ENCODE results near the gene PTPN23.
A peak's percentile ranks its signal among the peaks of the same experiment; 100 is the strongest.
"Not testable (repeated sequence)": the region's sequence is repeated elsewhere in the genome, so short reads cannot be mapped to it uniquely, and the experiment has no call there.

Gene PTPN23

GRCh38 chr3:47380601-47381316, at the start of gene PTPN23:
PTPN23 (plus strand) TSS chr3:47381021; CDS start chr3:47381097, 76 bp downstream.
- DNase-seq (ENCODE audit: low read depth, low spot score) = peak; percentile 90
- peak within 1 kb of the TSS; percentile 98 for H3K27ac ChIP-seq

- no peak overlapping the region for H3K27ac ChIP-seq
- no peak for DNase-seq (ENCODE audit: low read depth, low spot score)
Observed at GRCh38 chr3:47333907-47334306, 46.9 kb upstream of the PTPN23 start.

- H3K27ac ChIP-seq = no peak overlapping the region
- no peak for DNase-seq (ENCODE audit: low read depth, low spot score)
Observed at GRCh38 chr3:47337656-47338055, 43.2 kb upstream of the PTPN23 start.

GRCh38 chr3:47339951-47340350, 40.9 kb upstream of the PTPN23 start:
- DNase-seq (ENCODE audit: low read depth, low spot score) = no peak
- no peak overlapping the region for H3K27ac ChIP-seq

GRCh38 chr3:47340866-47341265, 40.0 kb upstream of the PTPN23 start:
- H3K27ac ChIP-seq = no peak overlapping the region
- DNase-seq (ENCODE audit: low read depth, low spot score) = no peak

- DNase-seq (ENCODE audit: low read depth, low spot score) = no peak
- H3K27ac ChIP-seq = no peak overlapping the region
Observed at GRCh38 chr3:47342151-47342550, 38.7 kb upstream of the PTPN23 start.

GRCh38 chr3:47342812-47343211, 38.0 kb upstream of the PTPN23 start:
- no peak overlapping the region for H3K27ac ChIP-seq
- DNase-seq (ENCODE audit: low read depth, low spot score) = no peak

- H3K27ac ChIP-seq = no peak overlapping the region
- DNase-seq (ENCODE audit: low read depth, low spot score) = no peak
Observed at GRCh38 chr3:47343471-47343971, 37.3 kb upstream of the PTPN23 start.

GRCh38 chr3:47344971-47345370, 35.9 kb upstream of the PTPN23 start:
- no peak overlapping the region for H3K27ac ChIP-seq
- no peak for DNase-seq (ENCODE audit: low read depth, low spot score)

GRCh38 chr3:47347217-47347801, 33.5 kb upstream of the PTPN23 start:
- peak overlapping the region; percentile 73 for H3K27ac ChIP-seq
- no peak for DNase-seq (ENCODE audit: low read depth, low spot score)

GRCh38 chr3:47348411-47349154, 32.2 kb upstream of the PTPN23 start:
- peak overlapping the region; percentile 73 for H3K27ac ChIP-seq
- peak; percentile 48 for DNase-seq (ENCODE audit: low read depth, low spot score)

- no peak overlapping the region for H3K27ac ChIP-seq
- DNase-seq (ENCODE audit: low read depth, low spot score) = no peak
Observed at GRCh38 chr3:47355010-47355409, 25.8 kb upstream of the PTPN23 start.

GRCh38 chr3:47356201-47356600, 24.6 kb upstream of the PTPN23 start:
- no peak for DNase-seq (ENCODE audit: low read depth, low spot score)
- H3K27ac ChIP-seq = no peak overlapping the region

GRCh38 chr3:47359323-47359722, 21.5 kb upstream of the PTPN23 start:
- H3K27ac ChIP-seq = peak overlapping the region; percentile 80
- DNase-seq (ENCODE audit: low read depth, low spot score) = no peak

- H3K27ac ChIP-seq = peak overlapping the region; percentile 80
- DNase-seq (ENCODE audit: low read depth, low spot score) = peak; percentile 48
Observed at GRCh38 chr3:47360110-47360517, 20.7 kb upstream of the PTPN23 start.

GRCh38 chr3:47362701-47363100, 18.1 kb upstream of the PTPN23 start:
- no peak for DNase-seq (ENCODE audit: low read depth, low spot score)
- H3K27ac ChIP-seq = no peak overlapping the region

GRCh38 chr3:47365213-47366153, 15.3 kb upstream of the PTPN23 start:
- no peak overlapping the region for H3K27ac ChIP-seq
- DNase-seq (ENCODE audit: low read depth, low spot score) = no peak

- DNase-seq (ENCODE audit: low read depth, low spot score) = no peak
Observed at GRCh38 chr3:47366833-47367232, 14.0 kb upstream of the PTPN23 start.

GRCh38 chr3:47367631-47368030, 13.2 kb upstream of the PTPN23 start:
- DNase-seq (ENCODE audit: low read depth, low spot score) = no peak
- no peak overlapping the region for H3K27ac ChIP-seq

More at GRCh38 chr3:47366833-47367232, 14.0 kb upstream of the PTPN23 start:
- no peak overlapping the region for H3K27ac ChIP-seq

- not testable (repeated sequence) for H3K27ac ChIP-seq; DNase-seq (ENCODE audit: low read depth, low spot score)
Observed at GRCh38 chr3:47370020-47370419, 10.8 kb upstream of the PTPN23 start.
